Measurements from ENCODE around the gene OR1B1.

OR1B1 gene

DNA sequence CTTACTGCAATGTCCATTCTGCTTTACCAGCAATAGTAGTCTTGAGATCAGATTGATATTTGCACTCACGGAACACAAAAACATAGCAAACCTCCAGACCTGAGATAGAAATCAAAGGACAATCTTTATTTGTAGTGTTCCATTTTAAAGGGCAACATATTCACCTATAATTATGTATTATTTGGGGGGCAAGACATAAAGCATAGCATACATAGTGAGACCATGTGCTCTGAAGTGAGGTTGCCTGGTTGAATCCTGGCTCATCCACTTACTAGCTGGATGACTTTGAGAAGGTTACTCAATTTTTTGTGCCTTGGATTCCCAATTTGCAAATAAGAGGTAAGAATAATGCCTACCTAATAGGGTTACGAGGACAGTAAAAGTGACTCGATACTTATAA, at the start of gene OR1B1:
OR1B1 (minus strand) TSS at position 101 of the 400 bp plus-strand sequence.
- in situ Hi-C loops (cut with HindIII; ENCODE audit: low sequenced_read_pairs): no loop called here
- DNase-seq (ENCODE audit: low read depth, low spot score): no peak
- TF ChIP-seq CTCF (IDR thresholded peaks at IDR 0.05; ENCODE audit: low read depth, low read length): no peak
- no peak within 1 kb of the TSS for H3K4me3 ChIP-seq (ENCODE audit: low read depth, low read length)

GRCh38 chr9:122695696-122696095, 38.3 kb upstream of the OR1B1 start:
- H3K4me3 ChIP-seq (ENCODE audit: low read depth, low read length): no peak overlapping the region
- no peak for TF ChIP-seq CTCF (IDR thresholded peaks at IDR 0.05; ENCODE audit: low read depth, low read length)
- in situ Hi-C loops (cut with HindIII; ENCODE audit: low sequenced_read_pairs): no loop called here
- DNase-seq (ENCODE audit: low read depth, low spot score): no peak

- TF ChIP-seq CTCF (IDR thresholded peaks at IDR 0.05; ENCODE audit: low read depth, low read length): no peak
- no peak for DNase-seq (ENCODE audit: low read depth, low spot score)
- in situ Hi-C loops (cut with HindIII; ENCODE audit: low sequenced_read_pairs): no loop called here
These were observed 27.4 kb upstream of the OR1B1 start for GRCh38 chr9:122684851-122685250.

DNA sequence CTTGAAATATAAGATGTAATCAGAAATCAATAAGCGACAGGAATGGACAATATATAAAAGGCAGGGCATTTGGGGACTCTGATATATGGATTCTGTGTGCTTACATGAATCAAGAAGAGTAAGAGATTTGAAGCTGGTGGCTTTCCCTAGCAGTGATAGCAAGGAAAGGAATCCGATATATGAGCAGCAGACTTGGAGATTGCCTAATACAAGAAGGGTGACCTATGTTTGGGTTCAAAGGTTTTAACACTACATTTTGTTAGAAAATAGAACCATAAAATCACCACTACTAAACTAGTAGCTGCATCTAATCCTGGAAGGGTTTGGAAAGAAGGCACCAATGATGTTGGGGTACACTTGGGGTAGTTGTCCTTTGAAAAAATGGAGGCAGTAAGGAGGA, 15.1 kb upstream of the OR1B1 start:
- in situ Hi-C loops (cut with HindIII; ENCODE audit: low sequenced_read_pairs): no loop called here
- no peak overlapping the region for H3K4me3 ChIP-seq (ENCODE audit: low read depth, low read length)
- no peak for DNase-seq (ENCODE audit: low read depth, low spot score)
- no peak for TF ChIP-seq CTCF (IDR thresholded peaks at IDR 0.05; ENCODE audit: low read depth, low read length)

More at GRCh38 chr9:122684851-122685250, 27.4 kb upstream of the OR1B1 start:
- H3K4me3 ChIP-seq (ENCODE audit: low read depth, low read length): no peak overlapping the region

- DNase-seq (ENCODE audit: low read depth, low spot score): no peak
- in situ Hi-C loops (cut with HindIII; ENCODE audit: low sequenced_read_pairs): no loop called here
- TF ChIP-seq CTCF (IDR thresholded peaks at IDR 0.05; ENCODE audit: low read depth, low read length): no peak
- H3K4me3 ChIP-seq (ENCODE audit: low read depth, low read length): no peak within 1 kb of the TSS
These were observed 4.0 kb upstream of the OR1B1 start, which contains the start of gene OR1L1 for GRCh38 chr9:122661416-122661815. TSS of gene OR1L1 (plus strand) at chr9:122661716. CDS start at chr9:122661716, 0 bp downstream.

GRCh38 chr9:122656378-122656777, 1.0 kb downstream of the OR1B1 start:
- no peak overlapping the region for H3K4me3 ChIP-seq (ENCODE audit: low read depth, low read length)
- no peak for TF ChIP-seq CTCF (IDR thresholded peaks at IDR 0.05; ENCODE audit: low read depth, low read length)
- DNase-seq (ENCODE audit: low read depth, low spot score): no peak
- in situ Hi-C loops (cut with HindIII; ENCODE audit: low sequenced_read_pairs): no loop called here

DNA sequence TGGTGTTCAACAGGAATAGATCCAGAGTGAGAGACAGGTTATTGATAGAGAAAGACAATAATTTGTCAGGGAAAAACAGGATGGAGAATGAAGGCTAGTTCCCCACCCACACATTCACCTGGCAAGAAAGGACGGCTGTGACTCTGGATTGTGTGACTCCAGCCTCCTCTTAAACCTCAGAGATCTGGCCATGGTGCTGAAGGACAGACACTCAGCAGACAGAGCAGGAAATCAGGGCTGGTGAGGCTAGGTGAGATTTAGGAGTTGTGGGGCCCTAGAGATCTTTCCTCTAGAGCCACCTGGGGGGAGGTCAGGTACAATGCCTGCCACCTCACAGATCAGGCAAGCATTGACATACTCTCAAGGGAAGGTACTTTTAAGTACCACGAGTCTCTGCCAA, 15.2 kb downstream of the OR1B1 start:
- H3K4me3 ChIP-seq (ENCODE audit: low read depth, low read length): no peak overlapping the region
- no peak for TF ChIP-seq CTCF (IDR thresholded peaks at IDR 0.05; ENCODE audit: low read depth, low read length)
- no peak for DNase-seq (ENCODE audit: low read depth, low spot score)
- in situ Hi-C loops (cut with HindIII; ENCODE audit: low sequenced_read_pairs): no loop called here

Measured in astrocyte of the spinal cord (primary cell).